DND-41 (cell line): Measurements from ENCODE around the gene GPR15LG.

ENCODE experiments used
- CTCF ChIP-seq: IDR thresholded peaks from 2 replicates; pipeline ENCODE4 v1.5.1; 2012; ENCODE audit warnings: borderline replicate concordance, low read length, moderate library complexity, mild to moderate bottlenecking; ENCODE audit not compliant: poor library complexity, severe bottlenecking; ENCODE audit errors: extremely low read depth
- EZH2 ChIP-seq: IDR thresholded peaks from 3 replicates; pipeline ENCODE4 v1.6.1; 2012; ENCODE audit warnings: borderline replicate concordance, low read depth, mild to moderate bottlenecking, moderate library complexity, low read length, inconsistent platforms; ENCODE audit not compliant: severe bottlenecking

GRCh38 chr10:84191106-84191505 lies 17.5 kb downstream of the GPR15LG start:
- TF ChIP-seq CTCF (no peak), EZH2 (no peak)
